ENCODE measurements around the gene LMF1.

LMF1 gene

DNA sequence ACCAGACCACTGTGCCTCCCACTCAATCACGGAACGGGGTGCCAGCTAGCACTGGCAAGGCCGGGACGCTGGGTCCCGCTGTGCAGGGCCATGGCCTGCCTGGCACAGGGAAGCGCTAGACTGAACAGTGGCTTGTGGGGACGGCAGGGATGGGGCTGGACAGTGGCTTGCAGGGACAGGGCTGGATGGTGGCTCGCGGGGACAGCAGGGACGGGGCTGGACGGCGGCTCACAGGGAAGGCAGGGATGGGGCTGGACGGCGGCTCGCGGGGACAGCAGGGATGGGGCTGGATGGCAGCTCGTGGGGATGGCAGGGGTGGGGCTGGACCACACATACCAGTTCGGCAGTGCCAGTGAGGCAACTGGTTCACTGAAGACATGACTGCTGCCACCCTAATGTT lies 32.6 kb downstream of the LMF1 start:
- no peak overlapping the region for H3K4me3 ChIP-seq (ENCODE audit: low read length)
- TF ChIP-seq, protein P1, sequence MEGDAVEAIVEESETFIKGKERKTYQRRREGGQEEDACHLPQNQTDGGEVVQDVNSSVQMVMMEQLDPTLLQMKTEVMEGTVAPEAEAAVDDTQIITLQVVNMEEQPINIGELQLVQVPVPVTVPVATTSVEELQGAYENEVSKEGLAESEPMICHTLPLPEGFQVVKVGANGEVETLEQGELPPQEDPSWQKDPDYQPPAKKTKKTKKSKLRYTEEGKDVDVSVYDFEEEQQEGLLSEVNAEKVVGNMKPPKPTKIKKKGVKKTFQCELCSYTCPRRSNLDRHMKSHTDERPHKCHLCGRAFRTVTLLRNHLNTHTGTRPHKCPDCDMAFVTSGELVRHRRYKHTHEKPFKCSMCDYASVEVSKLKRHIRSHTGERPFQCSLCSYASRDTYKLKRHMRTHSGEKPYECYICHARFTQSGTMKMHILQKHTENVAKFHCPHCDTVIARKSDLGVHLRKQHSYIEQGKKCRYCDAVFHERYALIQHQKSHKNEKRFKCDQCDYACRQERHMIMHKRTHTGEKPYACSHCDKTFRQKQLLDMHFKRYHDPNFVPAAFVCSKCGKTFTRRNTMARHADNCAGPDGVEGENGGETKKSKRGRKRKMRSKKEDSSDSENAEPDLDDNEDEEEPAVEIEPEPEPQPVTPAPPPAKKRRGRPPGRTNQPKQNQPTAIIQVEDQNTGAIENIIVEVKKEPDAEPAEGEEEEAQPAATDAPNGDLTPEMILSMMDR (conservative IDR thresholded peaks at IDR 0.05; ENCODE audit: low read length): no peak
- DNase-seq (ENCODE audit: low read depth): no peak

DNA sequence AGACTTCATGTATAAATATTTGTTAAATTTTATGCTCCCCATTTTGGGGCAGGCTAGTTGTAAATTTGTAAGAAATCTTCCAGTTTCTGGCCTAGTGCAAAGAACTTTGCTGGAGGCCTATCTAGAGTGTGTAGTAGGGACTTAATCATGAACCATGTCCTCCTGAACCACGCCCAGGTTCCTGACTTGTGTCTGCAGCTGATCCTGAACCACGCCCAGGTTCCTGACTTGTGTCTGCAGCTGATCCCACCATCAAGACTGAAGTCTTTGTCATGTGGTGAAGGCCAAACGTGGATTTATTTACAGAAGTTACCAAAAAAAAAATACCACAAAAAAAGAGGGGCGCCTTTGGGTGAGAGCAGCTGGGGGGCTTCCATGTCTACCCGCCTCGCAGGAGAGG lies 33.1 kb downstream of the LMF1 start:
- DNase-seq (ENCODE audit: low read depth): no peak
- TF ChIP-seq, protein P1 (conservative IDR thresholded peaks at IDR 0.05; ENCODE audit: low read length): no peak
- H3K4me3 ChIP-seq (ENCODE audit: low read length): no peak overlapping the region

DNA sequence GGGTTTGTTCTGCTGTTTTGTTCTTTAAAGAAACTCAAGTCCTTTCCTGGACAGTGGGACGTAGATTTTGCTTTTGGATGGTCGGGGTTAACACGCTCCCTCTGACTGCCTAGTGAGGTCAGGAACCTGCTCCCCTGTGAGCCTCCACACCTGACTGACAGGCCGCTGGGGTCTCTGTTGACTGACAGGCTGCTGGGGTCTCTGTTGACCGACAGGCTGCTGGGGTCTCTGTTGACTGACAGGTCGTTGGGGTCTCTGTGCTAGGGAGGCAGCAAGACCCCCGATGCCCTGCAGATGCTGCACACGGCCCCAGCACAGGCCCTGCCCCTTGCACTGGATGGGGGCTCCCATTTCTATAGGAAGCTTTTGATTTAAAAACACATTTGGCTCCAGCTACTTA lies 33.5 kb downstream of the LMF1 start:
- TF ChIP-seq, protein P1 (conservative IDR thresholded peaks at IDR 0.05; ENCODE audit: low read length): no peak
- H3K4me3 ChIP-seq (ENCODE audit: low read length): no peak overlapping the region
- DNase-seq (ENCODE audit: low read depth): no peak

DNA sequence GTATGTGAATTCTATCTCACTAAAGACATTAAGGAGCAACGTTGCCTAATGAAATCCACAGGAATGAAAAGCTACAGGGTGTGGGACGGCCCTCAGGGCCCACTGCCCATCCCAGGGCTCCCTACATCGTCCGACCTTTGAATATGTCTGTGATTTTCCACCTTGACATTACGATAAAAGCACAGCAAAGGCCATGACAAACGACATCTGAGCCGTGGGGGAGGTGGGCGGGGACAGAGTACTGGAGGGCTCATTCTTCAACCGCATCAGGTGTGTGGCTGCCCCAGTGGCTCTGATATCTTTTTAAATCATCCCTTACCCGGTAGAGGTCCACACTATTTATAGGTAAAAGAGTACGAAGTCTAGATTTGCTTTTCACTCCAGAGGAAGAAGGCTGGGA lies 35.1 kb downstream of the LMF1 start:
- TF ChIP-seq, protein P1 (conservative IDR thresholded peaks at IDR 0.05; ENCODE audit: low read length): no peak
- H3K4me3 ChIP-seq (ENCODE audit: low read length): no peak overlapping the region
- no peak for DNase-seq (ENCODE audit: low read depth)

DNA sequence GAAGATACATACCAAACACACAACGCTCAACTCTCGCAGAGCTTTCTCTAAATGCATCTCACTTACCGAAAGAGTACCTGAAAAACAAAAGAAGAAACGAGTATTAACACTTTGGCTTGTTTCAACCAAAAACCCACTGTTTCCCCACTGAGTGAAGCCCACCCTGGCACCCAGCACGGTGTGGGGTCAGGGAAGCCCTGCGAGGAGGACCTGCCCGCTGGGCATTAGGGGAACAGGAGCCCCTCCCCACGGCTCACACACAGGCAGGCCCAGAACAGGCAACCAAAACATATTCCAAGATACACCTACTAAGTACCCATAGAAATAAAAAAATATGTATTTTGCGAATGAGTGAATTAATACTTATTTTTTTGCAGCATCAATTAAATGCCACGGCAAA lies 36.6 kb downstream of the LMF1 start:
- TF ChIP-seq, protein P1 (conservative IDR thresholded peaks at IDR 0.05; ENCODE audit: low read length): no peak

DNA sequence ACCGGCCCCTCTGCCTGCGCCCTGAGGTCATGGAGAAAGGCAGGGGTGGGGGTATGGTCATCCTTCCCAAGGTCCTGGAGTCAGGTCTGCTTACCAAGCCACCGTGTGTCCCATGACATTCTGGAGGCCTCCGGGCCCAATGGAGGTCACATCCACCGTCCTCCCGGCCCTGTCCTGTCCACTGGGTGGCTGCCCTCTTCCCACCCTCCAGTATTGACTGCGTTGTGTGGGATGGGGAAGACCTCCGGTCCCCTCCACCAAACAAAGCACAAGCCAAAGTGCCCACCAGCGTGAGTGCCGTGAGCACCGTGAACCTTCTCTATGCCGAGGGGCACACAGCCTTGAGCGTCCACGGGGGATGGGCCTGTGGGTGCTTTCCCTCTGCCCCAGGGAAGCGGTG lies 37.2 kb downstream of the LMF1 start:
- no peak for DNase-seq (ENCODE audit: low read depth)
- TF ChIP-seq, protein P1 (conservative IDR thresholded peaks at IDR 0.05; ENCODE audit: low read length): no peak
- H3K4me3 ChIP-seq (ENCODE audit: low read length): no peak overlapping the region

More for the DNA sequence above, 36.6 kb downstream of the LMF1 start:
- no peak overlapping the region for H3K4me3 ChIP-seq (ENCODE audit: low read length)
- DNase-seq (ENCODE audit: low read depth): no peak

DNA sequence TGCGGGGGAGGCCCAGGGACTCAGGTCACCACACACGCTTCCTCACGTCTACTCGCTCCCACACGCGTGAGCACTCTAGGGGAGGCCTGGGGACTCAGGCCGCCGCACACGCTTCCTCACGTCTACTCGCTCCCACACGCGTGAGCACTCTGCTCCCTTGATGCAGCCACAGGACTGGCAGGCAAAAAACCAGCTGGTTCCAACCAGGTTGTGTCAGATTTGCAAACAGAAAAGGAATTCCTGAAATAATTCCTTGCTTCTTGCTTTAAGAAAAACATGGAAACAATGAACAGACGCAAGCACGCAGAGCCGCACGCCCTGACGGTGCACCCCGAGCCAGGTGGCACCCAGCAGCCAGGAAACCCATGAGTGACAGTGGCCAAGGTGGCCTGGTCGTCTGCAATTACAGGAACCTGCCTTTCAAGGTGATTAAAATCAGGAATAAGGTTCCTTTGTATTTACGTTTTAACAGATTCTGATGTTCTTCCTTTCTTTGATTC lies 37.9 kb downstream of the LMF1 start:
- no peak for DNase-seq (ENCODE audit: low read depth)
- TF ChIP-seq, protein P1 (conservative IDR thresholded peaks at IDR 0.05; ENCODE audit: low read length): no peak
- H3K4me3 ChIP-seq (ENCODE audit: low read length): no peak overlapping the region

All from AG10803 (cell line).